ENCODE measurements around the gene VPS72.
A peak's percentile ranks its signal among the peaks of the same experiment; 100 is the strongest.

The VPS72 gene

DNA sequence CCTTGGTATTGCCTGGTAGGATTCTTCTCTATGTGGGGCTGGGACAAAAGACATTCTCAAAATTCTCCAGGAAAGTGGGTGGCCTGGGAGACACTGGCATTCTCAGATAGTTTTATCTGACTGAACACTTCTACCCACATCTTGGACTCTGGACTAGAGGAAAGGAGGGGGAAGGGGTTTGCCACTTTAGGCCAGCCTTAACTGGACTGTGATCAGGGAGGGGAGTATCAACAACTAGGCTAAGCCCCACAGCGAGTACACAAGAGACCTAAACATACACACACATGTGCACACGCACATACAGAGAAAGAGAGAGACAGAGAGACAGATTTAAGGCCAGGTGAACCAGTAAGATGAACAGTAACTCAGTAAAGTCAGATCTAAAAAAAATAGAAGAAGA, 42.3 kb downstream of the VPS72 start:
- no peak for DNase-seq (ENCODE audit: low read depth in 1 of 2, low spot score in 1 of 2)
- no peak for TF ChIP-seq JUND (IDR thresholded peaks at IDR 0.05; ENCODE audit: low read depth)
- in situ Hi-C loops (cut with HindIII; ENCODE audit: low pct_unique_long_range_greater_than_20kb, low sequenced_read_pairs) = no loop called here

- in situ Hi-C loops (cut with HindIII; ENCODE audit: low pct_unique_long_range_greater_than_20kb, low sequenced_read_pairs) = no loop called here
- no peak for DNase-seq (ENCODE audit: low read depth in 1 of 2, low spot score in 1 of 2)
- no peak for TF ChIP-seq JUND (IDR thresholded peaks at IDR 0.05; ENCODE audit: low read depth)
These were observed 42.9 kb downstream of the VPS72 start for GRCh38 chr1:151147132-151147503.

DNA sequence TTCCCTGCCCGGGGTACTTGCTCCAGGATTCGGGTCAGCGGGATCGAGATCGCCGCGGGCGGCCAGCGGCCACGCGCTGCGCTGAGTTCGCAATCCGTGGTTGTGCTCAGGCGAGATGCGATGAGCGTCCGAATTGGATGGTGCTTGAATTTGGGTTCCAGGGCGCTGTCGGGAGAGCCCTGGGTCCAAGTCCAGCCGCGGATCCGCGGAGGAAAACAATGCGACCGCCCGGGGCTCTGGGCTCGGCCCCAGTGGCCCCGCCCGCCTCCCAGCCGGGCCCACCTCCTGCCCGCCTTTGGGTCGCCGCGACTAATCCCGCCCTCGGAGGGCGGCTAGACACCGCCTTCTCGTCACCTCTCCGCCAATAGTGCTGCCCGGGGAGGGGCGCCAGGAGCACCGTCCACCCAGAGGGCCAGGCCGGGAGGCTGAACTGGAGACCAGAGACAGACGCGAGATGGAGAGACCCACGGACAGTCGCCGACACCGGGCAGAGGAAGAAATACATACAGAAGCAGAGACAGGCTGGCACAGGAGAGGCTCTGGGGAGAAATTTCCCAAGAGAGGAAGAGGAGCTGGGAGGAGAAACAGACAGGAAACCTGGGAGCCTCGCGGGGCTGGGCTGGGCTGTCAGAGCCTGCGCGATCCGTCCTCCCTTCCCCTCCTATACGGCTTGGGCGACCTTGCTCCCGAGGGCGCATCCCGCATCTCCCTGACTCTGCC, 43.4 kb downstream of the VPS72 start, which contains the start of gene SEMA6C:
Gene SEMA6C (minus strand): TSS at position 220 of the 720 bp plus-strand sequence. CDS start 4,010 bp downstream, outside the sequence.
- no peak for TF ChIP-seq JUND (IDR thresholded peaks at IDR 0.05; ENCODE audit: low read depth)
- in situ Hi-C loops (cut with HindIII; ENCODE audit: low pct_unique_long_range_greater_than_20kb, low sequenced_read_pairs) = no loop called here
- peak; percentile 94 to 95 for DNase-seq (ENCODE audit: low read depth in 1 of 2, low spot score in 1 of 2)

DNA sequence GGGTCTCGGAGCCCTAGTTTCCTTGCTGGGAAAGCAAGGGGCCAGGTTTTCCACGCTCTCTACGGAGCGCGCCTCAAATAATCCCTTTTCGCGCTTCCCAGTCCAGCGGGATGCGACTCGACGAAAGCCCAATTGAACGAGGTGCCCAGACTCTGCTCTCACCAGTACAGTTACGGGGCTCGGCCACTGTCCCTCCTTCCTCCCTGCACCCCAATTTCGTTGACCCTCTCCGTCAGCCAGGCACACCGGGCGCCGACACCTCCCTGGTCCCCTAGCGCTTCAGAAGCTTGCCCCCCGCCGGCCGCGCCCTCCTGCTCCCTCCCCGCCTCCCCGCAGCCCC, 44.0 kb downstream of the VPS72 start:
- in situ Hi-C loops (cut with HindIII; ENCODE audit: low pct_unique_long_range_greater_than_20kb, low sequenced_read_pairs) = no loop called here
- no peak for DNase-seq (ENCODE audit: low read depth in 1 of 2, low spot score in 1 of 2)
- TF ChIP-seq JUND (IDR thresholded peaks at IDR 0.05; ENCODE audit: low read depth) = no peak

DNA sequence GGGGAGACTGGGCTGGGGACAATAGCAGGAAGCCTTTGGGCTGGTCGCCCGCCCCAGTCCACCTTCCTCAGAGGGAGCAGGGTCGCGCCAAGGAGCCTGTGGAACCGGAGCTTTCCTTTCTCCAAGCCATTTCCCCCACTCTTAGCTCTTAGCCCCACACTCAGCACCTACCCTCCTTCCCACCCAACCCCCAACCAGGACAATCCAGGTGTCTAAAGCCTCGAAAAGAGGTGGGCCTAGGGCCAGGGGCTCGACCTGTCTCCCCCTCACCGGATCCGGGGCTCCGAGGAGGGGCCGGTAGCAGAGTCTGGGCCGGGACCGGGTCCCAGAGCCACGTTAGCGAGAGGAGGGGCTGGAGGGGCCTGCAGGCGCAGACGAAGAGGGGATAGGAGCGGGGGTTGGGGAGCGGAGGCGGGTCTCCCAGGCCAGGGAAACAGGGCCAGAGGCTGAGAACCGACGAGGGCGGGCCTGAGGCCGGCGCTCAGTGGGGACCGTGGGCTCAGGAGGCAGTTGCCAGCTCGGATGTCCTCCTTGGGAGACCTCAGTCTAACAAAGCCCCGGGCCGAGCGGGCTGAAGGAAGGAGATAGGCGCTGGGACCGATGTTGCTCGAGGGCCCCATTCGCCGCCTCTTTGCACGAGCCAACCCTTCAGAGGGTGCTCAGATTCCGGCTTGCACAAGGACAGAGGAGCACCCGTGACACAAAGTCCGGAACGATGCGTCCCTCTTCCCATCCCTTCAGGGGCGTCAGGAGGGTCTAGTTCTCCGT, 44.5 kb downstream of the VPS72 start:
- TF ChIP-seq JUND (IDR thresholded peaks at IDR 0.05; ENCODE audit: low read depth) = no peak
- DNase-seq (ENCODE audit: low read depth in 1 of 2, low spot score in 1 of 2) = no peak
- in situ Hi-C loops (cut with HindIII; ENCODE audit: low pct_unique_long_range_greater_than_20kb, low sequenced_read_pairs) = no loop called here

GRCh38 chr1:151144474-151145303, 45.3 kb downstream of the VPS72 start:
- in situ Hi-C loops (cut with HindIII; ENCODE audit: low pct_unique_long_range_greater_than_20kb, low sequenced_read_pairs) = no loop called here
- no peak for DNase-seq (ENCODE audit: low read depth in 1 of 2, low spot score in 1 of 2)
- no peak for TF ChIP-seq JUND (IDR thresholded peaks at IDR 0.05; ENCODE audit: low read depth)

DNA sequence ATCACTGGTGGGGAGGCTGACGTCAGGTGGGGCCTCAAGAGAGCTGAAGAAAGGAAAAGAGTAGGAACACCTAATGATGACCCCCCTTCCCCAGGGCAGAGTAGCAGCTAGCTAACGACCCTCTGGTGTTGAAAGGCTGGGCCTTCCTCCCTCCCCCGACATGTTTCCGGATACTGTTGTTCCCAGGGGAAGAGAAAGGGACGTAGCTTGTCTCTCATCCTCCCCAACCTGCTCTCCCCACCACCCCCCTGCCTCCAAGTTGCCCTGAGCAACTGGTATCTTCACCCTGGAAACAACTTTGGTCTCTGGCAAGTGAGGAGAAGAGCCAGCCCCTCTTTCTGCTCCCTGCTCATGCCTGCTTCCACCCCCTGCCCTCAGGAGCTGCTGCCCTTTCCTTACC, 46.0 kb downstream of the VPS72 start:
- in situ Hi-C loops (cut with HindIII; ENCODE audit: low pct_unique_long_range_greater_than_20kb, low sequenced_read_pairs) = no loop called here
- DNase-seq (ENCODE audit: low read depth in 1 of 2, low spot score in 1 of 2) = no peak
- TF ChIP-seq JUND (IDR thresholded peaks at IDR 0.05; ENCODE audit: low read depth) = no peak

- no peak for DNase-seq (ENCODE audit: low read depth in 1 of 2, low spot score in 1 of 2)
- in situ Hi-C loops (cut with HindIII; ENCODE audit: low pct_unique_long_range_greater_than_20kb, low sequenced_read_pairs) = no loop called here
- no peak for TF ChIP-seq JUND (IDR thresholded peaks at IDR 0.05; ENCODE audit: low read depth)
These were observed 47.0 kb downstream of the VPS72 start for GRCh38 chr1:151143057-151143435.

DNA sequence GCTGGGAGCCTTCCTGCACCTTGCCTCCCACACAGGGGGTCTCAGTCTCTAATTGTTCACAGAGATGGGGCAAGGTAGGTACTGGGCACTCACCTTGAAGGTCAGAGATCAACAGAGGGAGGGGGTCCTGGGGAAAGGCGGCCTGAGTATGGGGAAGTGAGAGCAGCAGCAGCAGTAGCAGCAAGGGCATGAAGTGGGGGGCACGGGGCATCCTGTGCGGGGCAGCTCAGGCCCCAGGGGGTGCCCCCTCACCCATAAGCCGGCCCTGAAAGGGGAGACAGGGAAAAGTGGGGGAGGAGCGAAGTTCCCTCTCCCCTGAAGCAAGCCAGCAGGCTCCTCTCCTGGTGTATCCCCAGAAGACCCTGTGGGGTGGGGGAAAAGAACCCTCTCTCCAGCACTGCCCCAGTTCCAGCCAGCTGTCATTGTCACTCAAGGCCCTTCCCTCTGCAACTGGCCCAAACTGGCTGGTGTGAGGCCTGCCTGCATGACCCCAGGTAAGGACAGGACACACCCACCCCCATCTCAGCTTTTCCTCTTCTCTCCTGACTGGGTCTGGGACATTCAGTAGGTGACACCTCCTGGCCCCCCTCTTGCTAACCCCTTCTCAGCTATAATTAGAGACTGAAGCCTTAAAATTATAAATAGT, 47.5 kb downstream of the VPS72 start:
- in situ Hi-C loops (cut with HindIII; ENCODE audit: low pct_unique_long_range_greater_than_20kb, low sequenced_read_pairs) = no loop called here
- no peak for DNase-seq (ENCODE audit: low read depth in 1 of 2, low spot score in 1 of 2)
- TF ChIP-seq JUND (IDR thresholded peaks at IDR 0.05; ENCODE audit: low read depth) = no peak

DNA sequence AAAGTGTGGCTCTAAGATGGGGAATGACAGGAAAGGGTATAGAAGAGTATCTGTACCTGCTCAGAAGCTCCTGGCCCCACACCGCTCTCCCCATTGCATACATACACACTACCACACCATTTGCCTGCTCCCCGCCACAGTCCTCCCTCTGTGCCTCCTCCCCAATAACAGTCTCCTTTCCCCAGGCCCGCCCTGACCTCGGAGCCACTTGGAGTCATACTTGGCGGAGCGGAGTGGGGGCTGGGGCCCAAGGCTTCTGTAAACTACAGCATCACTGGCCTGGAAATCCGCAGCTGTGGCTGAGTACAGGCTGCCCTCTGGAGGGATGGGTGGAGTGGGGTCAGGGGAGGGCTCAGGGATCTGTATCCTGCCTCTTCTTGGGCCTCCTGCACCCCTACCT, 52.2 kb downstream of the VPS72 start:
- no peak for TF ChIP-seq JUND (IDR thresholded peaks at IDR 0.05; ENCODE audit: low read depth)
- in situ Hi-C loops (cut with HindIII; ENCODE audit: low pct_unique_long_range_greater_than_20kb, low sequenced_read_pairs) = no loop called here
- DNase-seq (ENCODE audit: low read depth in 1 of 2, low spot score in 1 of 2) = no peak

DNA sequence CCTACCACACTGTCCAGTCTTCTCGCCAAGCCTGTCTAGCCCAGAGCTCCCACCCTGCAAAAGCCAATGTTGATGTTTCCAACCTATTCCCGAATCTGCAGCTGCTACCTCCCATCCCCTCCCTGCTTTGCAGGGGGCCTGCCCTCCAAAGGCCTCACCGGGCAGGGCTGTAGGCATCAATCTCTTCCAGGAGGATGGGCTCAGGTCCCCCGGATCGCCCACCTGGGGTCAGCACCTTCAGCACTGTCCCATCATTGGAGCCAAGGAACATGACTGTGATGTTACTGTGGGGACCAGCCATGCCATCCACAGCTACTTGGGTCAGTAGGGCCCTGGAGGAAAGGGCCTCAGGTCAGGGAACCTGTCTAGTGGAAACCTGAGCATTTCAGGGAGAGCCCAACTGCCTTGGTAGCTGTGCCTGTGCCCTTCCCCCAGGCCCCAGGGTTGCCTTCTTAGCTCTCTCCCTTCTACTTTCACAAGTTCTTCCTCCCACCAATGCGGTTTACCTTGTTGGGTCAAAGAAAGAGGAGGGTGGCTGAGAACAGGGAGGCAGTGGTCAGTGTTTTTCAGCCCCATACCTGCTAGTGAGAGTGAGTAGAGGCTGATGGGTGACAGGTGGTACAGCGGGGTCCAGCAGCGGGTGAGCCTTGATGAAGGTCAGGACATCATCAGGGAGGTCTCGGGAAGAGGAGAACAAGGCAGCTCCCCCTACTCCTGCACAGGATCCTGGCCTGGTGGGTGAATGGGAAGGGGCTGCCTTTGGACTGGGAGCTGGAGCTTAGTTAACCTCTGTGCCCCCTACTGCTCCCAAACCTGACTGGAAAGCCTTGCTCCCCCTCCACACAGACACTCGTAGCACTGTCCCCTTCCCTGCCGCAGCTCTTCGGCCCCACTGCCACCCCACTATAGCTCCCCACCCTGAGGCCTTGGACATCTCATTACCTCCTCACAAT, 54.3 kb downstream of the VPS72 start:
- in situ Hi-C loops (cut with HindIII; ENCODE audit: low pct_unique_long_range_greater_than_20kb, low sequenced_read_pairs) = no loop called here
- TF ChIP-seq JUND (IDR thresholded peaks at IDR 0.05; ENCODE audit: low read depth) = no peak
- DNase-seq (ENCODE audit: low read depth in 1 of 2, low spot score in 1 of 2) = no peak

All from T47D (cell line).